Measurements from ENCODE around the gene GNG14.
"Not testable (repeated sequence)": the region's sequence is repeated elsewhere in the genome, so short reads cannot be mapped to it uniquely, and the experiment has no call there.

GNG14 gene

GRCh38 chr19:12672744-12673143, 15.1 kb upstream of the GNG14 start:
- intact Hi-C loops (cut with DNase I; ENCODE audit: low total_unique reads) = loop anchor here (10.0 kb wide), 1 partner anchor 108 kb away; no protein-coding TSS in a partner anchor
- H3K9me3 ChIP-seq = no peaks in the 10 kb centered on the region
- no peak overlapping the region for H3K27ac ChIP-seq
- H3K4me3 ChIP-seq = no peak overlapping the region
- TF ChIP-seq CTCF (IDR thresholded peaks at IDR 0.05) = no peak
- H3K36me3 ChIP-seq = peaks cover 40 to 68% (median 43%) of the 10 kb centered on the region in 3 donors
- H3K27me3 ChIP-seq = no peaks in the 10 kb centered on the region
- no peak for DNase-seq
- H3K4me1 ChIP-seq = peaks cover 0 to 34% (median 23%) of the 10 kb centered on the region in 4 donors

DNA sequence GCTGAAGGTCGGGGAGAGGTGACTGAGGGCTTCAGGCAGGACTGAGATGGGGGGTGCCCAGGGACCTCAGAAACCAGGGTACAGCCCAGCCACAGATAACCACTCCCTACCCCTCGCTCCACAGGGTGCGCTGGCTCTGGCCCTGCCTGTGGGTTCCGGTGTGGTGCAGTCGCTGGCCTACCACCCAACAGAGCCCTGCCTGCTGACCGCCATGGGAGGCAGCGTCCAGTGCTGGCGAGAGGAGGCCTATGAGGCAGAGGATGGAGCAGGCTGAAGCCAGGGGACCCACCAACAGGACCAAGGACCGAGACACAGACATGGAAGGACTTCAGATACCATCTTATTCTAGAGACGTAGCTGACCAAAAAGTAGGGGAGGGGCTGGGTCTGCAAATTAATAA, 12.4 kb upstream of the GNG14 start:
- Histone ChIP-seq H3K27ac (no peak overlapping the region), H3K36me3 (peaks cover 62 to 88% (median 64%) of the 10 kb centered on the region in 3 donors), H3K4me1 (peaks cover 0 to 25% (median 10%) of the 10 kb centered on the region in 4 donors), H3K9me3 (no peaks in the 10 kb centered on the region), H3K4me3 (no peak overlapping the region), H3K27me3 (no peaks in the 10 kb centered on the region)
- intact Hi-C loops (cut with DNase I; ENCODE audit: low total_unique reads) = loop anchor here (10.0 kb wide), 1 partner anchor 111 kb away; no protein-coding TSS in a partner anchor
- DNase-seq = no peak
- no peak for TF ChIP-seq CTCF (IDR thresholded peaks at IDR 0.05)

DNA sequence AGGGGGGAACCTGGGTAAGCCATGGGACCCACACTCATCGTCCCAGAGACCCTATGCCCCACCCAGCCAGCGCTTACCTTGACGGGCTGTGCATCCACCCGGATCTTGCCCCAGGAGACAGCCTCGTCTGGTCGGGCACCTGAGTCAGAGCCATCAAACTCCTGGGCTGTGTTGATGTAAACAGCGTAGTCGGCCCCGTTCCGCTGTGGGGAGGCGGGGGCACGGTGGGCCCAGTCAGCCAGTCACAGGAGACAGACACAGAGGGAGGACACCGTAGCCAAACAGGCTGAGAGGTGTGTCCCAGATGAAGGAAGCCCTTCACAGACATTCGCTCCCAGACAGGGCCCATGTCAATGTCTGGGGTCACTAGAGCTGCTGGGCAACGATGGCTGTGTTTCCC, 11.9 kb upstream of the GNG14 start:
- intact Hi-C loops (cut with DNase I; ENCODE audit: low total_unique reads) = loop anchor here (10.0 kb wide), 1 partner anchor 111 kb away; no protein-coding TSS in a partner anchor
- Histone ChIP-seq H3K27ac (no peak overlapping the region), H3K27me3 (no peaks in the 10 kb centered on the region), H3K4me1 (peaks cover 0 to 25% (median 7%) of the 10 kb centered on the region in 4 donors), H3K9me3 (no peaks in the 10 kb centered on the region), H3K4me3 (no peak overlapping the region), H3K36me3 (peaks cover 62 to 88% (median 64%) of the 10 kb centered on the region in 3 donors)
- no peak for TF ChIP-seq CTCF (IDR thresholded peaks at IDR 0.05)
- no peak for DNase-seq

GRCh38 chr19:12676384-12676792, 11.4 kb upstream of the GNG14 start:
- peak; percentile 75 to 86 for DNase-seq
- H3K27me3 ChIP-seq = no peaks in the 10 kb centered on the region
- no peak overlapping the region for H3K4me3 ChIP-seq
- peaks cover 0 to 25% (median 6%) of the 10 kb centered on the region in 4 donors for H3K4me1 ChIP-seq
- peaks cover 62 to 88% (median 64%) of the 10 kb centered on the region in 3 donors for H3K36me3 ChIP-seq
- H3K9me3 ChIP-seq = no peaks in the 10 kb centered on the region
- peak; percentile 70 to 75 for TF ChIP-seq CTCF (IDR thresholded peaks at IDR 0.05)
- intact Hi-C loops (cut with DNase I; ENCODE audit: low total_unique reads) = loop anchor here (10.0 kb wide), 1 partner anchor 112 kb away; no protein-coding TSS in a partner anchor
- H3K27ac ChIP-seq = no peak overlapping the region

DNA sequence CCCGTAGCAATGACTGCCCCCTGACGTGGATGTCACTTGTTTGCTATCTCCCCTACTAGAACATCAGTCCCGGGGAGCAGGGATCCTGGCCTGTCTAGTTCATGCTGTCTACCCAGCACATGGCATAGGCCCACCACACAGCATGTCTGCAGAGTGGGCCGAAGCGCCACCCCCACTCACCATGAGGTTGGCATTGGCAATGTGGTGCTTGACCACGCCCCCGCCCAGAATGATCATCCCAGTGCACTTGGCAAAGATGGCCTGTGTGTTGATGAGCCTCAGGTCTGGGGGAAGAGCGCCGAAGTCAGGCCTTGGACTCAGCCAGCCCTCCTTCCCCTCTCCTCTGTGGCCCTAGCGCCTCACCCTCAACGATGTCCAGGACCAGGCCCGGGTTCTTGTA, 10.9 kb upstream of the GNG14 start:
- Histone ChIP-seq H3K4me3 (no peak overlapping the region), H3K4me1 (peaks cover 0 to 25% (median 6%) of the 10 kb centered on the region in 4 donors), H3K9me3 (no peaks in the 10 kb centered on the region), H3K27me3 (no peaks in the 10 kb centered on the region), H3K27ac (no peak overlapping the region), H3K36me3 (peaks cover 62 to 83% (median 64%) of the 10 kb centered on the region in 3 donors)
- no peak for TF ChIP-seq CTCF (IDR thresholded peaks at IDR 0.05)
- no peak for DNase-seq
- intact Hi-C loops (cut with DNase I; ENCODE audit: low total_unique reads) = loop anchor here (10.0 kb wide), 1 partner anchor 112 kb away; no protein-coding TSS in a partner anchor

- DNase-seq, H3K4me3 ChIP-seq, H3K9me3 ChIP-seq, H3K27ac ChIP-seq, H3K27me3 ChIP-seq: not testable (repeated sequence)
- Histone ChIP-seq H3K36me3 (peaks cover 58 to 72% (median 58%) of the 10 kb centered on the region in 3 donors), H3K4me1 (peaks cover 0 to 27% (median 6%) of the 10 kb centered on the region in 4 donors)
- intact Hi-C loops (cut with DNase I; ENCODE audit: low total_unique reads) = loop anchor here (10.0 kb wide), 1 partner anchor 113 kb away; no protein-coding TSS in a partner anchor
Measured at GRCh38 chr19:12678039-12678438, 9.8 kb upstream of the GNG14 start.
